ENCODE measurements around the gene SHISAL2A. TPM values are rescaled to one million over a fixed set of nuclear protein-coding genes. Genes with fewer than 3 reads are reported as not detected.

SHISAL2A gene
- total RNA-seq, 3 donors from 2014 or later, result 0.15 TPM; not detected in 2

DNA sequence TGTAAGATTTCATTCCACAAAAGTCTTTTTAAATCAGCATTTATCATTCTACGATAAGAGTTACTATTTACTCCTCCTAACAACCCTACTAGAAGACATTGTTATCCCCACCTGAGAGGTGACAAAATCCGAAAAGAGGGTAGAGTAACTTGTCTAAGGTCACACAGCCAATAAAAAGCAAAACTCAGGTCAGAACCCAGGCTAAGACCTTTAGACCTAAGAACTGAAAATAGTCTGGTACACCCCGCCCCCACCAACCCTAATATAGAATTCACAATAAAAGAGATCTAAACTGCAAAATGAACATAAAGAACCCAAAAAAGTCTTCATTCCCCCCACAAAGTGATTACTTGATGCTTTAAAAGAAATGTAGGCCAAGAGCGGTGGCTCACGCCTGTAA, 46.5 kb downstream of the SHISAL2A start:
- Histone ChIP-seq H3K4me3 (no peak overlapping the region), H3K27me3 (no peaks in the 10 kb centered on the region), H3K4me1 (no peaks in the 10 kb centered on the region), H3K9me3 (no peaks in the 10 kb centered on the region), H3K36me3 (no peaks in the 10 kb centered on the region), H3K27ac (no peak overlapping the region)
- DNase-seq (ENCODE audit: low spot score in 2 of 2), result no peak
- TF ChIP-seq, protein P1, sequence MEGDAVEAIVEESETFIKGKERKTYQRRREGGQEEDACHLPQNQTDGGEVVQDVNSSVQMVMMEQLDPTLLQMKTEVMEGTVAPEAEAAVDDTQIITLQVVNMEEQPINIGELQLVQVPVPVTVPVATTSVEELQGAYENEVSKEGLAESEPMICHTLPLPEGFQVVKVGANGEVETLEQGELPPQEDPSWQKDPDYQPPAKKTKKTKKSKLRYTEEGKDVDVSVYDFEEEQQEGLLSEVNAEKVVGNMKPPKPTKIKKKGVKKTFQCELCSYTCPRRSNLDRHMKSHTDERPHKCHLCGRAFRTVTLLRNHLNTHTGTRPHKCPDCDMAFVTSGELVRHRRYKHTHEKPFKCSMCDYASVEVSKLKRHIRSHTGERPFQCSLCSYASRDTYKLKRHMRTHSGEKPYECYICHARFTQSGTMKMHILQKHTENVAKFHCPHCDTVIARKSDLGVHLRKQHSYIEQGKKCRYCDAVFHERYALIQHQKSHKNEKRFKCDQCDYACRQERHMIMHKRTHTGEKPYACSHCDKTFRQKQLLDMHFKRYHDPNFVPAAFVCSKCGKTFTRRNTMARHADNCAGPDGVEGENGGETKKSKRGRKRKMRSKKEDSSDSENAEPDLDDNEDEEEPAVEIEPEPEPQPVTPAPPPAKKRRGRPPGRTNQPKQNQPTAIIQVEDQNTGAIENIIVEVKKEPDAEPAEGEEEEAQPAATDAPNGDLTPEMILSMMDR (IDR thresholded peaks at IDR 0.05), result no peak
- no peak for TF ChIP-seq POLR2A (IDR thresholded peaks at IDR 0.05)
- no peak for TF ChIP-seq POLR2AphosphoS5 (IDR thresholded peaks at IDR 0.05)
- intact Hi-C loops (cut with DNase I; ENCODE audit: low total_unique reads), result no loop called here

DNA sequence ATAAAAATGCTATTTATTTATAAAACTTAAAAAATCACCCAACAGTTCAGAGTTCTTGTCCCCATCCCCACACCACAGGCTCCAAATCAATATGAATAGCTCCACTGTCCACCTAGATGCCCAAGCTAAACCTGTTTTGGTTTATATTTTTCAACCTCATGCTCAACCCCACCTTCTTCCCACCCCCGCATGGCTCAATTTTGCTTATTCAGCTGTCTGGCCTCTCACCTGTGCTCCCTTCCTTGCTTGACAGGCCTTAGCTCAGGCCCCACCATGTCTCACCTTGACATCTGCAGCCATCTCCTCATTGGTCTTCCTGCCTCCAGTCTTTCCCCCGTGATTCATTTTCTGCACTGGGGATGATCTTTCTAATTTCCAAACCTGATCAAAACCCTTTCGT, 47.4 kb downstream of the SHISAL2A start:
- no peaks in the 10 kb centered on the region for H3K4me1 ChIP-seq
- intact Hi-C loops (cut with DNase I; ENCODE audit: low total_unique reads), result no loop called here
- no peaks in the 10 kb centered on the region for H3K27me3 ChIP-seq
- H3K27ac ChIP-seq, result no peak overlapping the region
- DNase-seq (ENCODE audit: low spot score in 2 of 2), result no peak
- H3K4me3 ChIP-seq, result no peak overlapping the region
- no peaks in the 10 kb centered on the region for H3K36me3 ChIP-seq
- no peaks in the 10 kb centered on the region for H3K9me3 ChIP-seq
- TF ChIP-seq POLR2A (IDR thresholded peaks at IDR 0.05), result no peak
- no peak for TF ChIP-seq POLR2AphosphoS5 (IDR thresholded peaks at IDR 0.05)
- TF ChIP-seq, protein P1 (IDR thresholded peaks at IDR 0.05), result no peak

DNA sequence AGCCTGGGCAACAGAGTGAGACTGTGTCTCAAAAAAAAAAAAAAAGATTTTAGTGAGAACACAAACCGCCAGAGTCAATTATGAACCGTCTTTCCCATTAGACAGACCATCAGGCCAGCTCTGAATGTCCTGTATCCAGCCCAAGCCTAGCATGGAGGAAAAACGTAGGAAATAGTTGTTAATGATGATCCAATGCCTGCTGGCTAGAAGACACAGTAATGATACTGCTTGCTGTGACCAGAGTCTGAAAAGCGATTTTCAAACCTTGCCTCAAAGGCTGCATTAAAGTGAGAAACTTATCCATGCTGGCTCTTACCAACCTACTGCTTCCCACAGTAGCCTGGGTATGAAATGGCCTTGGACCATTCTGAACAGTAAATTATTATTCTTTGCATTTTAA, 48.2 kb downstream of the SHISAL2A start:
- intact Hi-C loops (cut with DNase I; ENCODE audit: low total_unique reads), result no loop called here
- no peak overlapping the region for H3K27ac ChIP-seq
- H3K4me1 ChIP-seq, result no peaks in the 10 kb centered on the region
- no peak for DNase-seq (ENCODE audit: low spot score in 2 of 2)
- no peaks in the 10 kb centered on the region for H3K9me3 ChIP-seq
- no peak overlapping the region for H3K4me3 ChIP-seq
- no peaks in the 10 kb centered on the region for H3K27me3 ChIP-seq
- H3K36me3 ChIP-seq, result no peaks in the 10 kb centered on the region
- TF ChIP-seq POLR2AphosphoS5 (IDR thresholded peaks at IDR 0.05) (no peak), POLR2A (IDR thresholded peaks at IDR 0.05) (no peak)
- TF ChIP-seq, protein P1 (IDR thresholded peaks at IDR 0.05), result no peak

DNA sequence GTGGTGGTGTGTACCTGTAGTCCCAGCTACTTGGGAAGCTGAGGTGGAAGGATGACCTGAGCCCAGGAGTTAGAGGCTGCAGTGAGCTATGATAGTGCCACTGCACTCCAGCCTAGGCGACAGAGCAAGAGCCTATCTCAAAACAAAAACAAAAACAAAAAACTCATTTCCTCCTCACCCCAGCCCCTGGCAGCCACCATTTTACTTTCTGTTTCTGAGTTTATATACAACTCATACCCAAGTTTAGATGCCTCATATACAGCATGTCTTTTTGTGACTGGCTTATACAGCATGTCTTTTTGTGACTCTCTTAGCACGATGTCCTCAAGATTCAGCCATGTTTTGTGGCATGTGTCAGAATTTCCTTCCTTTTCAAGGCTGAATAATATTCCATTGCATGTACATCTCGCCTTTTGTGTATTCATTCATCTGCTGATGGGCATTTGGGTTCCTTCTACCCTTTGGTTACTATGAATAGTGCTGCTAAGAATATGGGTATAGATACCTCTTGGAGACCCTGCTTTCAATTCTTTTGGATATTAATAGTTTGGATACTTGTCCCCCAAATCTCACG, 50.5 kb downstream of the SHISAL2A start:
- DNase-seq (ENCODE audit: low spot score in 2 of 2), result no peak
- H3K9me3 ChIP-seq, result no peaks in the 10 kb centered on the region
- H3K4me1 ChIP-seq, result no peaks in the 10 kb centered on the region
- H3K27ac ChIP-seq, result no peak overlapping the region
- no peaks in the 10 kb centered on the region for H3K27me3 ChIP-seq
- intact Hi-C loops (cut with DNase I; ENCODE audit: low total_unique reads), result no loop called here
- no peaks in the 10 kb centered on the region for H3K36me3 ChIP-seq
- TF ChIP-seq, protein P1 (IDR thresholded peaks at IDR 0.05), result no peak
- TF ChIP-seq POLR2AphosphoS5 (IDR thresholded peaks at IDR 0.05) (no peak), POLR2A (IDR thresholded peaks at IDR 0.05) (no peak)
- H3K4me3 ChIP-seq, result no peak overlapping the region

DNA sequence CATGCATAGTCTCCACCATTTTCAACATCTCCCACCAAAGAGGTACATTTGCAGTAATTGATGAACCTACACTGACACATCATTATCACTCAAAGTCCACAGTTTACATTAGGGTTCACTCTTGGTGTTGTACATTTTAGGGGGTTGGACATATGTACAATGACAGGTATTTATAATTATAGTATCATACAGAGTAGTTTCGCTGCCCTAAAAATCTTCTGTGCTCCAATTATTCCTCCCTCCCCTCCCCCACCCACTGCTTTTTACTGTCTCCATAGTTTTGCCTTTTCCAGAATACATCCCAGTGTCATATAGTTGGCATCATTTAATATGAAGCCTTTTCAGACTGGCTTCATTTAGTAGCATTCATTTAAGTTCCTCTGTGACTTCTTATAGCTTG, 51.6 kb downstream of the SHISAL2A start:
- H3K27ac ChIP-seq, result no peak overlapping the region
- no peak overlapping the region for H3K4me3 ChIP-seq
- intact Hi-C loops (cut with DNase I; ENCODE audit: low total_unique reads), result no loop called here
- TF ChIP-seq, protein P1 (IDR thresholded peaks at IDR 0.05), result no peak
- TF ChIP-seq POLR2AphosphoS5 (IDR thresholded peaks at IDR 0.05) (no peak), POLR2A (IDR thresholded peaks at IDR 0.05) (no peak)
- H3K36me3 ChIP-seq, result no peaks in the 10 kb centered on the region
- no peaks in the 10 kb centered on the region for H3K27me3 ChIP-seq
- no peaks in the 10 kb centered on the region for H3K4me1 ChIP-seq
- no peaks in the 10 kb centered on the region for H3K9me3 ChIP-seq
- no peak for DNase-seq (ENCODE audit: low spot score in 2 of 2)
